HPDE6-E6E7 (cell line): ENCODE measurements around the gene FAM20A.
A peak's percentile ranks its signal among the peaks of the same experiment; 100 is the strongest.

Source experiments
- DNase-seq: peaks from one replicate; pipeline ENCODE4 v3.0.0; 2011; ENCODE audit warnings: missing footprints; ENCODE audit errors: extremely low spot score

The FAM20A gene

GRCh38 chr17:68600931-68601564, at the start of gene FAM20A:
Gene FAM20A, minus strand, starts transcription at chr17:68601367. Its CDS starts 701 bp downstream, at chr17:68600666.
- no peak for DNase-seq

DNA sequence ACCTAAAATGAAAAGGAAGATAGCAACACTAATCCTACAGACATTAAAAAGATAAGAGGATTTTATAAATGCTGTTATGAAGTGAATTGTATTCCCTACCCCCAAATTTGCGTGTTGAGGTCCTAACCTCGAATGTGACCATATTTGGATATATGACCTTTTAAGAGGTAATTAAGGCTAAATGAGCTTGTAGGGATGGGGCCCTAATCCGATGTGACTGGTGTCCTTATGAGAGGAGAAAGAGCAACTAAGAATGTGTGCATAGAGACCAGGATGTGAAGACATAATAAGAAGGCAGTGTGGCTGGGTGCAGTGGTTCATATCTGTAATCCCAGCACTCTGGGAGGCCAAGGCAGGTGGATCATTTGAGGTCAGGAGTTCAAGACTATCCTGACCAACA, 48.2 kb upstream of the FAM20A start:
- no peak for DNase-seq

DNA sequence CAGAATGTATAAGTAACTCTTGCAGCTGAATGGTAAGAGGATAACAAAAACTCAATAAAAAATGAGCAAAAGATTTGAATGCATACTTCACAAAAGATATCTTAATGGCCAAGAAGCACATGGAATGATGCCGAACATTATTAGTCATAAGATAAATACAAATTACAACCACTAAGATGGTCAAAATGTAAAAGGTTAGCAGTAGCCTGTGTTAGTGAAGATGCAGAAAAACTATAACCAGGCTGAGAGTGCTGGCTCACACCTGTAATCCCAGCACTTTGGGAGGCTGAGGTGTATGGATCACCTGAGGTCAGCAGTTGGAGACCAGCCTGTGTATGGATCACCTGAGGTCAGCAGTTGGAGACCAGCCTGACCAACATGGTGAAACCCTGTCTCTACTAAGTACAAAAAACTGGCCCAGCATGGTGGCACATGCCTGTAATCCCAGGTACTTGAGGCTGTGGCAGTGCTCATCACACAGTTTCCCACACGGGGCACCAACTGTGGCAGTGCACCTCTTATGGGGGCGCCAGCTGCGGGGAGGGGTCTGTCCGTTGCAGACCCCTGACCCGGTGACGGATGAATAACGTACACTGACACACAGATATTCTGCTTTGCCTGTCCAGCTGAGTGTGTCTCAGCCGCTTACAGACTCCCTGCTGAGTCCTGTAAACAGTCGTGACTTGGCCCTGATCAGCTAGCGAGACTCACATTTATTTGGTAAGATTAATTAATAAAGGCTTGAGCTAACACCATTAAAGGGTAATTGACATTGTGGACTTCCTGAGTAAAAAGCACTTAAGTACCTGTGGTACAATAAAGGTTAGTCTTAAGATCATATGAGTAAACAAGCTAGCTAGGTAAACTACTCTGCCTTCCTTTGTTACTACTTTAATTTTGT, 45.7 kb upstream of the FAM20A start:
- no peak for DNase-seq

- DNase-seq, result no peak
These were observed 40.9 kb upstream of the FAM20A start for GRCh38 chr17:68642118-68642412.

DNA sequence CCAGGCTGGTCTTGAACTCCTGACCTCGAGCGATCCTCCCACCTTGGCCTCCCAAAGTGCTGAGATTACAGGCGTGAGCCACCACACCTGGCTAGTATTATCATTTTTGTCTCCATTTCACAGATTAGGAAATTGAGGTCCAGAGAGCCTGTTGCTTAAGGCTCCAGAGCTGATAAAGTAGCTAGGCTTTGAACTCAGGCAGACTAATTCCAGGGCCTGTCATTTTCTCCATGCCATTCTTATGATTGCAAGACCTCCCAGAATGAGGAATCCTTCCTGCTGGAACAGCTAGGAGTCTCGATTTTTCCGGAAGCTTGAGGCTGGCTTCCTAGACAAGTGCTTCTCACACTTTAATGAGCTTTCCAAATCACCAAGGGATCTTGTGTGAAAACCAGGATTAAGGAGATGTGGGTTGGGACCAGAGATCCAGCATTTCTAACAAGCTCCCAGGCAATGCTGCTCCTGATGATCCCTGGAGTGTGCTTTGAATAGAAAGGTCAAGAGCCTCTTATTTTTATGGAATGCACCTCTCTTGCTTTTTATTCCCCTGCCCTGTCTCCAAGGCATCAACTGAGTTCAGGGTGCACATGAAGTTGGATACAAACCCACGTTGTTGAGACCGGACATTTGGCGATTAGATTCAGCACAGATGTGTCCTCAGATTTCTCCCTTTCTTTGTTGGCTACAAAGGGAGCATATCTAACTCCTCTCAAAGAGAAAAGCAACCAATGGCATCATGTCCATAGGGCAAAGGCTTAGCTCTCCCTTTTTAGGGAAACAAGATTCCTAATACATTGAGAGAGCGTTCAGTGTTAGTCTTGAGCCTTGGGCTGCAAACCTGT, 40.3 kb upstream of the FAM20A start:
- DNase-seq, result no peak

DNA sequence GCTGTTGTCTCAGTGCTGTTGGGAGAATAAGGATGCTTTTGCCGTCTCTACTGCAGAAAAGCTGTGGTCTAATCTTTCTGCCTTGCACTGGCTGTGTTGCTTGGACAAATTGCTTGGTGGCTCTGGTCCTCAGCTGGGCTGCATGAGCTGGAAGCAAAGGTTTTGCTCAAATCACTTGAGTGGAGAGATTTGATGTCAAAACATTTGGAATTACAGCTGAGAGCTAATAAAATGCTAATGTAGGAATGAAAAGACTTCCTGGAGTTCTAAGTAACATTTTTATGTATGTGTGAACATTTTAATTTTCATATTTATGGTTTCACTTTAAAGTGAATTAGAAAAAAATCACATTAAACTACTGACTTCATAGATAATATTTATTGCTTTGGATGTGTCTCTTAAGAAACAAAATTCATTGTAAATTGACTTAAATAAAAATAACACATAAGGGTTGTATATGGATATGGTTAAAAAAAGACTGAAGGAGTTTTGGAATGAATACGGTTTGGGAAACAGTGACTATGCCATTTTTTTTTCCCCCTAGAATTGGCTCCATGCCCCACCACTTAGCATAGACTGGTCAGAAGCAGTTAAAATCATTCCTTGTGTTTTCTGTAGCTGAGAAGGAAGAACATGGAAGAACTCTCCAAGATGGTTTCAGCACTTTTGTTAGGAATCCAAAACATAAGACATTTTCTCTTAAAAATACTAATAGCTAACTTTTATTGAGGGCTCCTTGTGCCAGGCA, 39.2 kb upstream of the FAM20A start:
- DNase-seq, result no peak

DNA sequence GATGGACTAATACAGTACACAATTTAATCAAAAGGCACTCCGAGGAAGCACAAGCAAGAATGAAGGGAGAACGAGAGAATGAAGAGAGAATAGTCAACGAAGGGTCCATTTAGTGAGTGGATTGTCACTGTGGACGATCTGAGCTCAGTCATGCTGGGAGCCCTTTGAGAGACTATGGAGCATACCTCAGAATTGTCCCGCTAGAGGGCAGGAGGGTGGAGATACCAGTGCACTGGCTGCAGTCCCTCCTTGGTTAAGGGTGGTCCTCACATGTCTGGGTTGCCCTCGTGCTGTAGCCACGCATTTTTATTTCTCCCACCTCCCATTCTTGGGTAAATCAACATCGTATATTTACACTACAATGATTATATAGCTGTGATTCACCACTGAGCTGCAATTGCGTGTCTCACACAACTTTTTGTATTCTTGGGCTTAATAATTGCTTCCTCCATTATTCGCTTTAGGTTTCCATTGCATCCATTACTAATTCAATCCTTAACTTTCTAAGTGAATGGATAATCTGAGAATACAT, 33.2 kb upstream of the FAM20A start:
- no peak for DNase-seq

DNA sequence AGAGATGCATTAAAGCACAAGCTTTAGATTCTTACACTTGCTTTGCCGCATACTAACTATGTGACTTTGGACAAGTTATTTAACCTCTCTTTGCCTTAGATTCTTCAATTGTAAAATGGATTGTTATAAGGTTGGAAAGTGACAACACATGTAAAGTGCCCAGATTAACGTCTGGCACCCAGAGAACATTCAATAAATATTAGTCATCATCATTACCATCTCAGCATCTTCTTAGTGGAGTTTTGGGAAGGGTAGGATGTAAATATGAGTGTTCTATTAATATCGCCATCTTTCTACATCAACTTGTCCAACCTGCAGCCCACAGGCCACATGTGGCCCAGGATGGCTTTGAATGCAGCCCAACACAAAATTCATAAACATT, 27.4 kb upstream of the FAM20A start:
- DNase-seq, result no peak

DNA sequence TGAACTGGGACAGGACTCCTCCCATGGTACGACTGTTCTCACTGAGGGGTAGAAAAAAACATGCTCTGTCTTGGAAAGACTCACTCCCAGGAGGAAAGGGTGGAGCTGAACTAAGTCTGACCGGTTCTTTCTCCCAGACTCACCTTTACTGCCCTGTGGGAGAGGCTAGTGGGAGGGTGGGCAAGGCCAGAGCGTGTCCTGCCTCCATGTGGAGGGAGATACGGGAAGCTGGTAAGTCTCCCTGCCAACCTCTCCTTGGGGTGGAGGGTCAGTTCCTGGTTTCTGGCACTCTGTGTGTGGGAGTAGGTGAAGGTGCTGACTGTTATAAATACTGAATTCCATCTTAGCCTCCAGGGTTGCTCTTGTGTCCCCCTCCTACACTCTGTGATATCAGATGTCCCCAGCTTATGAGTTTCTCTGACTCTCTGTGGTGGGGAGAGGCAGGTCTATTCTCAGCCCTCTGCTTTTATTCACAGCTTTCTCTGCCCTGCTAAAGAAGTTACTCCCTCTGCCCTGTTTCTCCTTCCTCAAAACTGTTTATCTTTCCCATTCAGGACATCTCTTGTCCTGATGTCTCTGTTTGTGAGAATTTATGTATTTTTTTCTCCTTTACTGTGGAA, 26.9 kb upstream of the FAM20A start:
- peak; percentile 21 for DNase-seq

DNA sequence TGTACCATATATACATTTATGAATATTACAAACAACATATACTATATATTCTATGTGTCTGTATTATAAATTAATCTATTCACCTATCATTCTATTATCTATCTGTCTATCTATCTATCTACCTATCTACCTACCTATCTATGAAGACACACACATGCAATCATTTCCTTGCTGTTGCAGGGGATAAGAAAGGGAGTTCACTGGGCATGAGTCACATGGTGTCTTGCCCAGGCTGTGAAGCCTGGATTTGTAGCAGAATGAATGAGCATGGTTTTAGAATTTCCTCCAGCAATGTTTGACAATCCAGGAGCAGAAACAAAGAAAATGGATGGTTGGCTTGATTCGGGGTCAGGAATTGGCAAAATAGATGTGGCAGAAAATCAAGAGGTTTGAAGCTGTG, 23.2 kb upstream of the FAM20A start:
- DNase-seq, result no peak

DNA sequence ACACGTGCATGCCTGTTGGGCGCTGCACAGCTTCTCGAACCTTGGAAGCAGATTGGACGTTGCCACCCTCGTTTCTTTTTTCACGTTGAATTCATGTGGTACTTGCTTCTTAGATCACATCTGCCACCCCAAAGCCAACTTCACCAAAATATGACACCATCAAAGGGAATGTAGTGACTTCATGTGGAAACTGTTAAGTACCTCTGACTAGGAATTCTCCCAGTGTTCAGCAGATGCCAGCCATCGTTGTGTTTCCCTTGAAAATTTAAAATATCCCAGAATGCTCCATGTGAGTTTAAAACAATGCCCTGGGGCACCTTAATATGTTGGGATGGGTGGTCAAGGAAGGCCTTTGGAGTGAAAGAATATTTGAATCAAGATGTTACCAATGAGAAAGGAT, 22.6 kb upstream of the FAM20A start:
- DNase-seq, result no peak

- DNase-seq, result no peak
These were observed 21.3 kb upstream of the FAM20A start for GRCh38 chr17:68622423-68622822.

GRCh38 chr17:68621065-68621464, 19.9 kb upstream of the FAM20A start:
- DNase-seq, result no peak

GRCh38 chr17:68616334-68616733, 15.2 kb upstream of the FAM20A start:
- DNase-seq, result no peak

- no peak for DNase-seq
These were observed 13.6 kb upstream of the FAM20A start for GRCh38 chr17:68614718-68615117.

DNA sequence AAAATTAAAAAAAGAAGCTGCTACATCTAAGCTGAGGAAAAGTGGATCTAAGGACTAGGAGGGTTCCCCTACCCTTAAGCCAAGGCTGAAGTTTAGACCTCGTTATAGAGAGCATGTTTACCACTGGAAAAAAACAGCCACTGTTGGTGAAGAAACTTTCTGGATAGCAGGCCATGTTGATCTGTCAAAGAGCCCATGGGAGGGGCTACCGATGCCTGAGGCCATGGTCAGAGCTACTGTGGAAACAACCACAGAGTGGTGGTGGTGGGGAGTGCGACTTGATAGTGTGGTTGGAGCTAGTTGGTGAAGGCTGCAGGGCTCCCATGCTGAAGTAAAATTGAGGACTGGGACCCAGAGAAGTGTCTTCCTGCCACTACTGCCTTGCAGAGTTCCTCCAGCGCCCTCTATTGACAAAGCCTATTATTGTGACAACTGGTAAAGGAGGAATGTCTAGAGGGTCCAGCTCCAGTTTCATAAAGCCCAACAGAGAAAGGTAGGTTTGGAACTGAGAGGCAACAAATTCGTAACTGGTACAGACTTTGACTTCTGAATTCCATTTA, 12.7 kb upstream of the FAM20A start:
- DNase-seq, result no peak

- no peak for DNase-seq
These were observed 11.7 kb upstream of the FAM20A start for GRCh38 chr17:68612923-68613292.

- no peak for DNase-seq
These were observed 11.2 kb upstream of the FAM20A start for GRCh38 chr17:68612209-68612922.

DNA sequence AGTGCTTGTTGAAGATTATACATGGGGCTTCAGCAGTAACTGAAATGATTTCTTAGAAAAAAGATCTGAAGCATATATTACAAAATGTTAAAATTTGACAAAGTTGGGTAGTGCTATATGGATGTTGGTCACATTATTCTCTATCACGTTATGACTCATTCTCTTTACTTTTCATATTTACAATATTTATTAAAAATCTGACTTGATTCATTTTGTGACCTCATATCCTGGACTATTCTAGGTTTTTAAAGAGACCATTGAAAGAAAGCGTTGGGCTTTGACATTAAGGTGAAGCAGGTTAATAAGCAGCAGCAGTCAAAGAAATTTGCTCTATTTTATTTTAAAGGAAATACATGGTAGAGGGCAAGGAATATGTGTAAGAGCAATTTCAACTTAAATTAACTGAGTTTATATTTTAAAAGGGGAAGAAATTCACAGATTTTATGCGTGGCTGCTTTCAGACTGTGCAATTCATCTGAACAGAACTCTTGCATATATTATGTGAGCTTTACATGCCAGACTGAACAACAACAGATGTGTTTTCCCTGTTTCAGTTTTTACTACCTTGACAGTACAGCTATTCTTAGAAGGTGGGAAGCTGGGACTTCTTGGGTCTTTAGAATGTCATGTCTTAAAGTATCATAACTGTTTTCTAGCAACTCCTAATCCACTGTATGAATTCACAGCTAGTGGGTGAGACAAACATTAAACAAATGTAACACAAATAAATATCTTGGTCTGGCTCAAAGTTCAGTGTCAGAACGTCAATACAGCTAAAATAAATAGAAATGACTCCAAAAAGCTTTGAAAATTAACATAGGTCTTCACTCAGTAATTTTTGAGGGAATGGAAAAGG, 10.4 kb upstream of the FAM20A start:
- DNase-seq, result no peak
